H1 (cell line): ENCODE data around the gene ALDH1A2. TPM values are rescaled to one million over a fixed set of nuclear protein-coding genes. Genes with fewer than 3 reads are reported as not detected.

Experiments
- CHD7 ChIP-seq: fragments of 300-600 bp; sonication (generic); IDR thresholded peaks from 2 replicates; pipeline ENCODE4 v1.7.1; 2012; ENCODE audit warnings: low read length, moderate library complexity, mild to moderate bottlenecking, inconsistent platforms; ENCODE audit not compliant: insufficient replicate concordance
- RAD21 ChIP-seq, 2 experiments: IDR thresholded peaks in 1 of 2; conservative IDR thresholded peaks in 1 of 2; 2 replicates each; pipeline ENCODE4 v1.6.1; 2011; ENCODE audit warnings: low read depth in 2 of 2, low read length in 2 of 2, improper control_type of control experiment in 1 of 2, inconsistent platforms in 1 of 2, mild to moderate bottlenecking in 1 of 2, moderate library complexity in 1 of 2
- RBBP5 ChIP-seq: IDR thresholded peaks from 2 replicates; pipeline ENCODE4 v1.7.1; 2012; ENCODE audit warnings: low read depth, mild to moderate bottlenecking, inconsistent platforms, low read length, moderate library complexity, borderline replicate concordance
- polyA plus RNA-seq, 7 experiments: library from polyadenylated mRNA; depleted of rRNA in 3 of 7; stranded (reverse) in 5 of 7; unstranded in 2 of 7; fragments of >200 nt in 5 of 7; fragments of 200-250 nt in 2 of 7; gene quantifications; 1 replicate in 5 of 7; 2 replicates in 1 of 7; 4 replicates in 1 of 7; pipeline versions ENCODE4 v1.2.1 to v1.2.3, GENCODE V29; 2011 to 2013; ENCODE audit warnings: missing spikeins in 2 of 7, mixed read lengths in 2 of 7
- total RNA-seq: library from RNA; stranded (reverse); fragmentation: NEBNext Ultra II Directional; extraction: Animal tissue kit (Norgen Biotek cat#: 25700); gene quantifications from 2 replicates; pipeline ENCODE4 v1.2.1, GENCODE V29; 2021

ALDH1A2 gene
- total and polyA plus RNA-seq, 2 of the 8 experiments (the other 6 are each of a cell fraction or from before 2014, with no cell fraction given) = 0.06 to 0.24 TPM

- TF ChIP-seq RAD21 (IDR thresholded peaks at IDR 0.05 in 1 of 2, conservative IDR thresholded peaks at IDR 0.05 in 1 of 2; ENCODE audit: low read depth in 2 of 2, low read length in 2 of 2) = no peak
- TF ChIP-seq CHD7 = no peak
- TF ChIP-seq RBBP5 = no peak
- TF ChIP-seq, all 59 proteins: peak for 0
Measured at GRCh38 chr15:57923750-57924149, 141.8 kb downstream of the ALDH1A2 start (continued).
